B cell (primary cell): ENCODE data around the gene POU2F2. TPM values are rescaled to one million over a fixed set of nuclear protein-coding genes. Genes with fewer than 3 reads are reported as not detected.

ENCODE experiments used
- ATAC-seq: fragments of 200-7000 bp; cut with Tn5 transposase; one replicate; pipeline ENCODE4 v1.10.0; 2021; ENCODE audit warnings: low read depth, mild to moderate bottlenecking, moderate number of reproducible peaks, moderate library complexity
- CTCF ChIA-PET: fragments of 350-600 bp; sonication (Branson Sonifier 250); formaldehyde crosslinking; loops from one replicate; lab custom pipeline; 2021; ENCODE audit warnings: antibody characterized with exemption, inconsistent platforms; lab: Charles Lee
- POLR2A ChIA-PET: fragments of 350-600 bp; sonication (Branson Sonifier 250); formaldehyde crosslinking; loops from one replicate; lab custom pipeline; 2021; ENCODE audit warnings: antibody characterized with exemption; lab: Charles Lee
- DNase-seq: peaks from one replicate; pipeline ENCODE4 v3.0.0; 2013
- H2AFZ ChIP-seq: 2 replicates; pipeline ENCODE4 v1.6.1; 2012; ENCODE audit warnings: mild to moderate bottlenecking, low read depth, low read length; ENCODE audit not compliant: insufficient read depth, poor library complexity, severe bottlenecking
- H3K27ac ChIP-seq, 2 donors: 1 replicate in 1 of 2; 2 replicates in 1 of 2; pipeline ENCODE4 v1.5.1; 2012 to 2013; ENCODE audit warnings: low read length in 2 of 2, mild to moderate bottlenecking in 2 of 2, moderate library complexity in 1 of 2
- H3K27me3 ChIP-seq, 4 experiments: fragments of 200-600 bp in 1 of 4; sonication (generic) in 1 of 4; replicated peaks in 1 of 4; 1 replicate in 2 of 4; 2 replicates in 2 of 4; pipeline versions ENCODE4 v1.6.1 to v1.7.0; 2013 to 2016; ENCODE audit warnings: low read length in 3 of 4, mild to moderate bottlenecking in 2 of 4, mixed read lengths in 1 of 4, moderate library complexity in 1 of 4; ENCODE audit not compliant: insufficient read depth in 4 of 4, control insufficient read depth in 3 of 4; ENCODE audit errors: control extremely low read depth in 1 of 4
- H3K36me3 ChIP-seq, 2 experiments: replicated peaks in 1 of 2; 1 replicate in 1 of 2; 2 replicates in 1 of 2; pipeline versions ENCODE4 v1.6.1 to v1.7.1; 2013; ENCODE audit warnings: low read length in 1 of 2; ENCODE audit not compliant: insufficient read depth in 2 of 2, control insufficient read depth in 1 of 2; ENCODE audit errors: control extremely low read depth in 1 of 2, extremely low read depth in 1 of 2
- H3K4me1 ChIP-seq, 2 donors: fragments of 200-600 bp in 1 of 2; sonication (generic) in 1 of 2; 1 replicate in 1 of 2; 2 replicates in 1 of 2; pipeline versions ENCODE4 v1.5.1 to v1.6.1; 2013 to 2017; ENCODE audit warnings: low read length in 2 of 2; ENCODE audit not compliant: control insufficient read depth in 2 of 2, insufficient read depth in 2 of 2
- H3K4me2 ChIP-seq: replicated peaks from 2 replicates; pipeline ENCODE3; 2012; ENCODE audit warnings: mild to moderate bottlenecking, low read depth, low read length; ENCODE audit not compliant: poor library complexity, severe bottlenecking
- H3K4me3 ChIP-seq, 5 experiments: fragments of 200-600 bp in 1 of 5; sonication (generic) in 1 of 5; 1 replicate in 3 of 5; 2 replicates in 2 of 5; pipeline versions ENCODE4 v1.5.1 to v1.7.0; 2011 to 2016; ENCODE audit warnings: low read length in 4 of 5, mild to moderate bottlenecking in 4 of 5, low read depth in 2 of 5, control low read depth in 1 of 5, moderate library complexity in 1 of 5; ENCODE audit not compliant: insufficient read depth in 1 of 5; ENCODE audit errors: control extremely low read depth in 1 of 5, extremely low read depth in 1 of 5
- H3K79me2 ChIP-seq: fragments of 200-600 bp; sonication (generic); one replicate; pipeline ENCODE4 v1.6.0; 2016; ENCODE audit warnings: low read length; ENCODE audit not compliant: control insufficient read depth, insufficient read depth
- H3K9ac ChIP-seq: fragments of 200-600 bp; sonication (generic); 2 replicates; pipeline ENCODE4 v1.6.1; 2017; ENCODE audit warnings: mild to moderate bottlenecking, low read length, moderate library complexity
- H3K9me3 ChIP-seq, 3 donors: one replicate each; pipeline versions ENCODE4 v1.6.1 to v1.7.1; 2013; ENCODE audit warnings: low read length in 2 of 3; ENCODE audit not compliant: control insufficient read depth in 2 of 3, insufficient read depth in 1 of 3; ENCODE audit errors: control extremely low read depth in 1 of 3
- H4K20me1 ChIP-seq: 2 replicates; pipeline ENCODE4 v1.6.0; 2012; ENCODE audit warnings: mild to moderate bottlenecking, low read length; ENCODE audit not compliant: insufficient read depth, control insufficient read depth, poor library complexity, severe bottlenecking
- H3K27ac Mint-ChIP-seq: one replicate; pipeline ENCODE4 v1.8.0; 2021; ENCODE audit warnings: mixed read lengths
- H3K27me3 Mint-ChIP-seq: one replicate; pipeline ENCODE4 v1.8.0; 2021; ENCODE audit warnings: mixed read lengths
- H3K4me1 Mint-ChIP-seq: one replicate; pipeline ENCODE4 v1.8.0; 2021; ENCODE audit warnings: mixed read lengths
- H3K4me3 Mint-ChIP-seq: one replicate; pipeline ENCODE4 v1.8.0; 2021; ENCODE audit warnings: mixed read lengths
- H3K9me3 Mint-ChIP-seq: one replicate; pipeline ENCODE4 v1.8.0; 2022; ENCODE audit warnings: mixed read lengths; ENCODE audit not compliant: insufficient read depth
- CTCF ChIP-seq: fragments of 200-600 bp; IDR thresholded peaks from one replicate; pipeline ENCODE4 v1.8.0; 2022; ENCODE audit warnings: antibody characterized with exemption, mild to moderate bottlenecking
- EZH2 ChIP-seq: IDR thresholded peaks from 2 replicates; pipeline ENCODE4 v1.6.1; 2012; ENCODE audit warnings: borderline replicate concordance, low read depth, mild to moderate bottlenecking, moderate library complexity, low read length; ENCODE audit not compliant: insufficient read depth, poor library complexity, severe bottlenecking
- WGBS: methylation state at CpG from one replicate; pipeline ENCODE4 v1.1.5; 2013; ENCODE audit warnings: missing lambda C conversion rate; ENCODE audit not compliant: insufficient coverage; 5-methylcytosine and 5-hydroxymethylcytosine counted together
- intact Hi-C: fragments of 100-400 bp; cut with micrococcal nuclease; formaldehyde crosslinking; loops from one replicate; pipeline ENCODE4 v1.10.0; 2022
- polyA plus RNA-seq: library from polyadenylated mRNA; depleted of rRNA; stranded (reverse); fragments of >200 nt; gene quantifications from 2 replicates; pipeline ENCODE4 v1.2.3, GENCODE V29; 2012
- total RNA-seq, 2 donors: library from RNA; stranded (reverse); fragments of 120-200 nt in 1 of 2; gene quantifications; 1 replicate in 1 of 2; 2 replicates in 1 of 2; pipeline versions ENCODE4 v1.2.3 to v1.2.4, GENCODE V29; 2013 to 2022

POU2F2 gene
- total and polyA plus RNA-seq, 2 donors (not counting 1 experiment from before 2014, with no cell fraction given): 152 to 170 TPM

GRCh38 chr19:42124386-42124901 lies 7.8 kb downstream of the POU2F2 start:
- peak overlapping the region; percentile 90 for H3K4me2 ChIP-seq

More at GRCh38 chr19:42124386-42124901, 7.8 kb downstream of the POU2F2 start:
- POLR2A ChIA-PET: interaction anchor here (0.6 to 3.7 kb wide), 4 partner anchors 9 to 158 kb away, joined by 3 to 36 read pairs (median 3); no protein-coding TSS in a partner anchor
- Mint-ChIP-seq H3K4me1 (peaks cover 90% of the 10 kb centered on the region), H3K4me3 (peak overlapping the region; percentile 23), H3K27ac (peak overlapping the region; percentile 93), H3K27me3 (no peaks in the 10 kb centered on the region), H3K9me3 (no peaks in the 10 kb centered on the region)
- Histone ChIP-seq H2AFZ (no peak overlapping the region), H3K4me1 (peaks cover 87 to 100% of the 10 kb centered on the region in 2 donors), H3K36me3 (peaks cover 0 to 59% of the 10 kb centered on the region in 2 experiments), H3K4me3 (peak overlapping the region in 1 of 5 experiments; percentile 5), H4K20me1 (peaks cover 27% of the 10 kb centered on the region), H3K79me2 (peaks cover 77% of the 10 kb centered on the region), H3K27me3 (no peaks in the 10 kb centered on the region), H3K9ac (peak overlapping the region; percentile 61), H3K27ac (peak overlapping the region in 1 of 2 donors; percentile 96), H3K9me3 (no peaks in the 10 kb centered on the region)
- ATAC-seq (no peak), DNase-seq (no peak)
- intact Hi-C loops: no loop called here
- WGBS: no CpG with 5 or more reads among the region's 5 CpGs
- TF ChIP-seq EZH2 (no peak), CTCF (no peak)
- CTCF ChIA-PET: interaction anchor here (1.1 to 19.4 kb wide), 9 partner anchors 12 to 314 kb away, joined by 3 to 419 read pairs (median 4); partner anchors contain the start of gene POU2F2
